Tibial artery (tissue), 4 donors: ENCODE results near the gene ELN.

ENCODE experiments used
- DNase-seq, 2 donors: peaks; one replicate each; pipeline ENCODE4 v3.0.0-alpha.2; 2019
- H3K27ac ChIP-seq, 2 donors: fragments of 200-600 bp; sonication (generic) in 1 of 2; 1 replicate in 1 of 2; 2 replicates in 1 of 2; pipeline ENCODE4 v1.5.1; 2018 to 2019; ENCODE audit warnings: mild to moderate bottlenecking in 1 of 2
- H3K27me3 ChIP-seq, 2 donors: fragments of 200-600 bp; sonication (generic) in 1 of 2; one replicate each; pipeline versions ENCODE4 v1.5.1 to v1.6.0; 2016 to 2019
- H3K36me3 ChIP-seq, 3 donors: fragments of 200-600 bp; sonication (generic) in 2 of 3; one replicate each; pipeline ENCODE4 v1.5.1; 2016 to 2019; ENCODE audit warnings: mild to moderate bottlenecking in 2 of 3
- H3K4me1 ChIP-seq, 4 donors: fragments of 200-600 bp; sonication (generic) in 2 of 4; 1 replicate in 3 of 4; 2 replicates in 1 of 4; pipeline ENCODE4 v1.5.1; 2016 to 2019
- H3K4me3 ChIP-seq, 2 donors: fragments of 200-600 bp; sonication (generic) in 1 of 2; 1 replicate in 1 of 2; 2 replicates in 1 of 2; pipeline ENCODE4 v1.5.1; 2018 to 2019; ENCODE audit warnings: mild to moderate bottlenecking in 2 of 2
- H3K9me3 ChIP-seq, 3 donors: fragments of 200-600 bp; sonication (generic) in 1 of 3; one replicate each; pipeline ENCODE4 v1.5.1; 2016 to 2019
- CTCF ChIP-seq, 2 experiments: fragments of 200-600 bp in 1 of 2; fragments of 450-650 bp in 1 of 2; IDR thresholded peaks; one replicate each; pipeline ENCODE4 v1.5.1; 2017 to 2019; ENCODE audit warnings: antibody characterized with exemption in 2 of 2, mild to moderate bottlenecking in 1 of 2, moderate library complexity in 1 of 2
- intact Hi-C: fragments of 100-400 bp; cut with DNase I; formaldehyde crosslinking; loops from one replicate; pipeline ENCODE4 v1.15.0; 2023; ENCODE audit warnings: low total_unique reads

Gene ELN

GRCh38 chr7:73988197-73988596 lies 39.8 kb upstream of the ELN start:
- Histone ChIP-seq H3K9me3 (no peaks in the 10 kb centered on the region), H3K4me1 (peaks cover 8 to 39% (median 27%) of the 10 kb centered on the region in 4 donors), H3K27ac (peak overlapping the region; percentile 28 to 86), H3K27me3 (no peaks in the 10 kb centered on the region), H3K36me3 (no peaks in the 10 kb centered on the region), H3K4me3 (no peak overlapping the region)
- no peak for DNase-seq
- TF ChIP-seq CTCF (IDR thresholded peaks at IDR 0.05) = no peak
- intact Hi-C loops = no loop called here

- DNase-seq = no peak
- intact Hi-C loops = loop anchor here (10.0 kb wide), 1 partner anchor 97 kb away; no protein-coding TSS in a partner anchor
- H3K9me3 ChIP-seq = no peaks in the 10 kb centered on the region
- peaks cover 8 to 54% (median 39%) of the 10 kb centered on the region in 4 donors for H3K4me1 ChIP-seq
- no peaks in the 10 kb centered on the region for H3K36me3 ChIP-seq
- no peaks in the 10 kb centered on the region for H3K27me3 ChIP-seq
- no peak for TF ChIP-seq CTCF (IDR thresholded peaks at IDR 0.05)
- peak overlapping the region; percentile 85 to 86 for H3K27ac ChIP-seq
- no peak overlapping the region for H3K4me3 ChIP-seq
Measured at GRCh38 chr7:73991522-73992100, 36.4 kb upstream of the ELN start.

GRCh38 chr7:73992101-73992562 lies 35.8 kb upstream of the ELN start:
- no peak for TF ChIP-seq CTCF (IDR thresholded peaks at IDR 0.05)
- Histone ChIP-seq H3K27me3 (no peaks in the 10 kb centered on the region), H3K4me1 (peaks cover 8 to 54% (median 45%) of the 10 kb centered on the region in 4 donors), H3K27ac (peak overlapping the region; percentile 85 to 86), H3K36me3 (no peaks in the 10 kb centered on the region), H3K4me3 (no peak overlapping the region), H3K9me3 (no peaks in the 10 kb centered on the region)
- intact Hi-C loops = loop anchor here (10.0 kb wide), 1 partner anchor 97 kb away; no protein-coding TSS in a partner anchor
- DNase-seq = peak; percentile 82 to 97

GRCh38 chr7:73994023-73994422 lies 34.0 kb upstream of the ELN start:
- no peaks in the 10 kb centered on the region for H3K9me3 ChIP-seq
- no peak for TF ChIP-seq CTCF (IDR thresholded peaks at IDR 0.05)
- intact Hi-C loops = loop anchor here (10.0 kb wide), 1 partner anchor 99 kb away; no protein-coding TSS in a partner anchor
- H3K36me3 ChIP-seq = no peaks in the 10 kb centered on the region
- H3K4me1 ChIP-seq = peaks cover 8 to 70% (median 50%) of the 10 kb centered on the region in 4 donors
- no peak overlapping the region for H3K4me3 ChIP-seq
- H3K27ac ChIP-seq = peak overlapping the region; percentile 85 to 86
- no peak for DNase-seq
- H3K27me3 ChIP-seq = no peaks in the 10 kb centered on the region

- no peak for TF ChIP-seq CTCF (IDR thresholded peaks at IDR 0.05)
- intact Hi-C loops = loop anchor here (10.0 kb wide), 1 partner anchor 100 kb away; no protein-coding TSS in a partner anchor
- H3K9me3 ChIP-seq = no peaks in the 10 kb centered on the region
- peak overlapping the region; percentile 75 to 86 for H3K27ac ChIP-seq
- peaks cover 8 to 77% (median 57%) of the 10 kb centered on the region in 4 donors for H3K4me1 ChIP-seq
- no peaks in the 10 kb centered on the region for H3K27me3 ChIP-seq
- no peak for DNase-seq
- no peaks in the 10 kb centered on the region for H3K36me3 ChIP-seq
- no peak overlapping the region for H3K4me3 ChIP-seq
Measured at GRCh38 chr7:73994761-73995160, 33.2 kb upstream of the ELN start.
